C4-2B (cell line): Measurements from ENCODE around the gene GPR87.

Experiments used
- H3K27ac ChIP-seq: fragments of 450-650 bp; 2 replicates; pipeline ENCODE4 v1.5.1; 2017
- CTCF ChIP-seq: fragments of 450-650 bp; conservative IDR thresholded peaks from 2 replicates; pipeline ENCODE4 v1.5.1; 2017; ENCODE audit warnings: mild to moderate bottlenecking
- ZFX ChIP-seq: fragments of 450-650 bp; IDR thresholded peaks from 2 replicates; pipeline ENCODE4 v1.6.1; 2017

GPR87 gene

GRCh38 chr3:151269631-151270030 lies 47.0 kb downstream of the GPR87 start:
- no peak overlapping the region for H3K27ac ChIP-seq
- TF ChIP-seq CTCF: no peak
- no peak for TF ChIP-seq ZFX

GRCh38 chr3:151268267-151269235 lies 48.1 kb downstream of the GPR87 start:
- TF ChIP-seq CTCF: no peak
- TF ChIP-seq ZFX: no peak

GRCh38 chr3:151267066-151267465 lies 49.6 kb downstream of the GPR87 start:
- TF ChIP-seq ZFX (no peak), CTCF (no peak)
- no peak overlapping the region for H3K27ac ChIP-seq

More at GRCh38 chr3:151268267-151269235, 48.1 kb downstream of the GPR87 start:
- no peak overlapping the region for H3K27ac ChIP-seq

GRCh38 chr3:151265866-151266265 lies 50.8 kb downstream of the GPR87 start:
- TF ChIP-seq CTCF: no peak
- TF ChIP-seq ZFX: no peak
- H3K27ac ChIP-seq: no peak overlapping the region

- no peak overlapping the region for H3K27ac ChIP-seq
- TF ChIP-seq CTCF (no peak), ZFX (no peak)
Measured at GRCh38 chr3:151265166-151265565, 51.5 kb downstream of the GPR87 start.

- no peak overlapping the region for H3K27ac ChIP-seq
- no peak for TF ChIP-seq CTCF
- no peak for TF ChIP-seq ZFX
Measured at GRCh38 chr3:151264605-151265004, 52.0 kb downstream of the GPR87 start.

- TF ChIP-seq CTCF (no peak), ZFX (no peak)
- H3K27ac ChIP-seq: no peak overlapping the region
Measured at GRCh38 chr3:151262871-151263525, 53.6 kb downstream of the GPR87 start.
